ENCODE results near the gene CLASRP.

DNA sequence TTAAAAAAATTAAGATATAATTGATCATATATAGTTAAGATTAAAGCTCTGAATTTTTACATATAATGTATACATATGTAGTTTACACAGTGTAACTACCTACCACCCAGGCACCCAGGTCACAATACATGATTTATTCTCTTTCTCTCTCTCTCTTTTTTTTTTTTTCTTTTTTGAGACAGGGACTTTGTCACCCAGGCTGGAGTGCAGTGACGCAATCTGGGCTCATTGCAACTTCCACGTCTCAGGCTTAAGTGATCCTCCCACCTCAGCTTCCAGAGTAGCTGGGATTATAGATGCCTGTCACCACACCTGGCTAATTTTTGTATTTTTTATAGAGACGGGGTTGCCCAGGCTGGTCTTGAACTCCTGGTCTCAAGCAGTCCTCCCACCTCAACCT lies 18.8 kb upstream of the CLASRP start:
- TF ChIP-seq, protein P1, sequence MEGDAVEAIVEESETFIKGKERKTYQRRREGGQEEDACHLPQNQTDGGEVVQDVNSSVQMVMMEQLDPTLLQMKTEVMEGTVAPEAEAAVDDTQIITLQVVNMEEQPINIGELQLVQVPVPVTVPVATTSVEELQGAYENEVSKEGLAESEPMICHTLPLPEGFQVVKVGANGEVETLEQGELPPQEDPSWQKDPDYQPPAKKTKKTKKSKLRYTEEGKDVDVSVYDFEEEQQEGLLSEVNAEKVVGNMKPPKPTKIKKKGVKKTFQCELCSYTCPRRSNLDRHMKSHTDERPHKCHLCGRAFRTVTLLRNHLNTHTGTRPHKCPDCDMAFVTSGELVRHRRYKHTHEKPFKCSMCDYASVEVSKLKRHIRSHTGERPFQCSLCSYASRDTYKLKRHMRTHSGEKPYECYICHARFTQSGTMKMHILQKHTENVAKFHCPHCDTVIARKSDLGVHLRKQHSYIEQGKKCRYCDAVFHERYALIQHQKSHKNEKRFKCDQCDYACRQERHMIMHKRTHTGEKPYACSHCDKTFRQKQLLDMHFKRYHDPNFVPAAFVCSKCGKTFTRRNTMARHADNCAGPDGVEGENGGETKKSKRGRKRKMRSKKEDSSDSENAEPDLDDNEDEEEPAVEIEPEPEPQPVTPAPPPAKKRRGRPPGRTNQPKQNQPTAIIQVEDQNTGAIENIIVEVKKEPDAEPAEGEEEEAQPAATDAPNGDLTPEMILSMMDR (conservative IDR thresholded peaks at IDR 0.05): no peak
- no peak for TF ChIP-seq ZFX (IDR thresholded peaks at IDR 0.05)

Measured in C4-2B (cell line).